Immature natural killer cell (primary cell): ENCODE measurements around the gene ANXA3. TPM values are rescaled to one million over a fixed set of nuclear protein-coding genes. Genes with fewer than 3 reads are reported as not detected.
"Not testable (repeated sequence)": the region's sequence is repeated elsewhere in the genome, so short reads cannot be mapped to it uniquely, and the experiment has no call there.

Experiments used
- DNase-seq, 3 donors: peaks; one replicate each; pipeline ENCODE4 v3.0.0; 2022; ENCODE audit warnings: mixed read lengths in 1 of 3
- H3K27ac Mint-ChIP-seq, 6 donors: one replicate each; pipeline ENCODE4 v1.8.0; 2020; ENCODE audit warnings: mixed read lengths in 6 of 6, mild to moderate bottlenecking in 5 of 6, inconsistent platforms in 4 of 6, moderate library complexity in 3 of 6
- H3K27me3 Mint-ChIP-seq, 3 donors: one replicate each; pipeline ENCODE4 v1.8.0; 2020 to 2021; ENCODE audit warnings: low read depth in 3 of 3, mild to moderate bottlenecking in 3 of 3, mixed read lengths in 3 of 3, moderate library complexity in 3 of 3, inconsistent platforms in 1 of 3
- H3K36me3 Mint-ChIP-seq, 3 donors: one replicate each; pipeline ENCODE4 v1.8.0; 2020; ENCODE audit warnings: mixed read lengths in 3 of 3, inconsistent platforms in 2 of 3, mild to moderate bottlenecking in 2 of 3
- H3K4me1 Mint-ChIP-seq, 2 donors: one replicate each; pipeline ENCODE4 v1.8.0; 2020; ENCODE audit warnings: inconsistent platforms in 2 of 2, mild to moderate bottlenecking in 2 of 2, mixed read lengths in 2 of 2, moderate library complexity in 1 of 2
- H3K4me3 Mint-ChIP-seq, 5 donors: one replicate each; pipeline ENCODE4 v1.8.0; 2020; ENCODE audit warnings: mild to moderate bottlenecking in 5 of 5, mixed read lengths in 5 of 5, inconsistent platforms in 3 of 5, moderate library complexity in 3 of 5
- H3K9me3 Mint-ChIP-seq, 6 donors: one replicate each; pipeline ENCODE4 v1.8.0; 2020; ENCODE audit warnings: mild to moderate bottlenecking in 6 of 6, mixed read lengths in 6 of 6, inconsistent platforms in 4 of 6, moderate library complexity in 3 of 6
- polyA plus RNA-seq, 3 donors: library from polyadenylated mRNA; unstranded; fragments of 300-500 nt; fragmentation: Illumina TruSeq; gene quantifications; one replicate each; pipeline ENCODE4 v1.2.3, GENCODE V29; 2021

Gene ANXA3
- polyA plus RNA-seq, 3 donors from 2014 or later: not detected

DNA sequence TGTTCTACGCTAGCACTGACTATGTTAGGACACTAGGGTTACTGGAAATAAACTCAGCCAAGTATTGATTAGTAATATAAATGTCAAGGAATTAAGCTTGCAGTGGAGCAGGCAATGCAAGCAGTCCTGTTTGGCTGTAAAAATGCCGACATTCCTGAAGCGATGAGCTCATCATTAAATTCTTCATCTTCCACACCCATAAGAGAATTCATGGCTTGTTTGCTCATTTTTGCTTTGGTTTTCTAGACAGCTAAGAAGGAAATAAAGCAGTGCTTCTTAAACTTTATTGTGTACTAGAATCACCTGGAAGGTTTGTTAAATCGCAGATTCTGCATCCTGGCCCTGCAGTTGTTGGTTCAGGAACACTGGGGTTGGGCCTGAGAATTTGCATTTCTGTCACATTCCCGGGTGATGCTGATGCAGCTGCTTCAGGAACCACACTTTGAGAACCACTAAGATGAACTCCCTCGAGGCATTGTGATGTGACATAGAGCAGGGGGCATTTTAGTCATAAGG is 17.8 kb downstream of the ANXA3 start:
- H3K9me3 Mint-ChIP-seq: no peaks in the 10 kb centered on the region
- no peak overlapping the region for H3K27ac Mint-ChIP-seq
- no peak overlapping the region for H3K4me3 Mint-ChIP-seq
- H3K36me3 Mint-ChIP-seq: no peaks in the 10 kb centered on the region
- no peaks in the 10 kb centered on the region for H3K4me1 Mint-ChIP-seq
- DNase-seq: no peak
- peaks cover 0 to 5% (median 2%) of the 10 kb centered on the region in 3 donors for H3K27me3 Mint-ChIP-seq

DNA sequence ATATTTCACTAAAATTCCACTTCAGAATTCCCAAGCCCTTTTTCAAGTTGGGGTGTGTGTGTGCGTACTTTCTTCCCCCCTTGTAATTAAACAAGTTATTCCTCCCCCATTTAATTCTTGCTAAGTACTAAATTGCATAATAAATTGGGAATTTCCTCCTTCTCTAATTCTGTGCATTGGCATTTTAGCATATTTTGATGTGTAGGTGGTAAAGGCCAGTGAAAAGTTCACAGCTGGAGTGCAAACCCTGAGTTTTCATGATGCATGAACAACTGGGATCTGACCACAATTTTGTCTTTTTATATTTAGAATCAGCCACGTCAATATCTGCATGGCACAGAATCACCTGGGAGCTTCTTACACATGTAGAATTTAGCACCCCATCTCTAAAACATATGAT is 18.5 kb downstream of the ANXA3 start:
- Mint-ChIP-seq H3K27ac (no peak overlapping the region), H3K4me1 (no peaks in the 10 kb centered on the region), H3K36me3 (no peaks in the 10 kb centered on the region), H3K27me3 (peaks cover 0 to 3% (median 2%) of the 10 kb centered on the region in 3 donors), H3K4me3 (no peak overlapping the region), H3K9me3 (peaks cover 0 to 2% (median 0%) of the 10 kb centered on the region in 6 donors)
- DNase-seq: no peak

DNA sequence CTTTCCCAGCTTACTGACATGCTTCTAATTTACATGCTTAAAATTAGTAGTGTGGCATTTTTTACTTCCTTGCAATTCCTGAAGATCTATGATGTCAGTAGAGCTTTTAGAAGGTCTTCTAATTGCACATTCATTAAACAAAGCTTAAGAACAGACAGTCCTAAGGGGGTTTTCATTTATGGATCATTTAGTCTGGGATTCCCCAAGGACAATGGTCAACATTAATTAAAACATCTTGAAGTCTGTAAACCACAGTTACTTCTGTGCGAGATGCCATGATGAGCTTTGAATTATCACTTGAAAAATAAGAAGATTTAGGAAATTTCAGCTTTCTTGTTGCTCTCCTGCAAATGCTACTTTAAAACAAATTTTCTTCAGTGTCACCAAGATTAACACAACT is 20.2 kb downstream of the ANXA3 start:
- H3K4me3 Mint-ChIP-seq: no peak overlapping the region
- no peak overlapping the region for H3K27ac Mint-ChIP-seq
- no peaks in the 10 kb centered on the region for H3K4me1 Mint-ChIP-seq
- H3K27me3 Mint-ChIP-seq: peaks cover 0 to 3% (median 0%) of the 10 kb centered on the region in 3 donors
- peaks cover 0 to 6% (median 0%) of the 10 kb centered on the region in 6 donors for H3K9me3 Mint-ChIP-seq
- no peaks in the 10 kb centered on the region for H3K36me3 Mint-ChIP-seq
- DNase-seq: no peak

GRCh38 chr4:78578674-78579425 is 27.3 kb downstream of the ANXA3 start:
- Mint-ChIP-seq H3K4me1 (no peaks in the 10 kb centered on the region), H3K27me3 (peaks cover 0 to 10% (median 1%) of the 10 kb centered on the region in 3 donors), H3K9me3 (peaks cover 0 to 6% (median 0%) of the 10 kb centered on the region in 6 donors), H3K4me3 (no peak overlapping the region), H3K27ac (no peak overlapping the region), H3K36me3 (no peaks in the 10 kb centered on the region)
- no peak for DNase-seq

GRCh38 chr4:78581618-78582017 is 30.0 kb downstream of the ANXA3 start:
- H3K4me1 Mint-ChIP-seq: no peaks in the 10 kb centered on the region

DNA sequence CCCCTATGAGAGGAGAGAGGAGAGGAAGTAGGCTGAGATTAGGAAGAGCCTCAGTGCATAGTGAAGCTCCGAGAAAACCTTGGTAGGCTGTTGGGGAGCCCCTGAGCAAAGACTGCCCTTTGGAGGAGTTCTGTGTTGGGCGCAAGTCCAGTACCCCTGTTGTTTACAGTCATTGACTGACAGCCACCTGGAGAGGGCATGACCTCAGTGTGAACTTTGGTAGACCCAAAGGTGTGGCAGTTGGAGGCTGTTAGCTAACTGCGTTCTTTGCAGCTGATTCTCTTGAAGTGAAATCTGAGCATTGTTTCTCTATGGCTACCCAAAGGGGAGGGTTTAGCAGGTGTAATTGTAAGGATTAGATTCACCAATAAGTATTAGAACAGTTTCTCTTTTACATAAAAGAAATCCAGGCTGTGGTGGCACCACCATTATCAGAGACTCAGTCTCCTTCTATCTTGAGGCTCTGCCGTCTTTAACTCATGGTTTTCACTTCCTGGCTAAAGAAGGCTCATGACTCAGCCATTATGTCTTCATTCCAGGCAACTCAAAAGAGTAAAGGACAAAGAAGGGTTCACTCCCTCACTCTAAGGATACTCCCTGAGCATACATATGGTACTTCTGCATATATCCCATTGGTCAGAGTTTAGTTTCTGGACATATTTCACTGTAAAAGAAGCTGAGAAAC is 33.4 kb downstream of the ANXA3 start:
- H3K4me1 Mint-ChIP-seq: no peaks in the 10 kb centered on the region
- H3K27me3 Mint-ChIP-seq: peaks cover 0 to 9% (median 2%) of the 10 kb centered on the region in 3 donors
- no peaks in the 10 kb centered on the region for H3K9me3 Mint-ChIP-seq
- H3K27ac Mint-ChIP-seq: no peak overlapping the region
- no peak for DNase-seq
- H3K4me3 Mint-ChIP-seq: no peak overlapping the region
- no peaks in the 10 kb centered on the region for H3K36me3 Mint-ChIP-seq

More at GRCh38 chr4:78581618-78582017, 30.0 kb downstream of the ANXA3 start:
- DNase-seq: no peak
- no peak overlapping the region for H3K4me3 Mint-ChIP-seq
- peaks cover 0 to 11% (median 3%) of the 10 kb centered on the region in 3 donors for H3K27me3 Mint-ChIP-seq
- no peaks in the 10 kb centered on the region for H3K9me3 Mint-ChIP-seq
- no peaks in the 10 kb centered on the region for H3K36me3 Mint-ChIP-seq
- H3K27ac Mint-ChIP-seq: no peak overlapping the region

GRCh38 chr4:78585633-78586032 is 34.1 kb downstream of the ANXA3 start:
- no peaks in the 10 kb centered on the region for H3K9me3 Mint-ChIP-seq
- H3K4me3 Mint-ChIP-seq: no peak overlapping the region
- H3K4me1 Mint-ChIP-seq: no peaks in the 10 kb centered on the region
- no peak overlapping the region for H3K27ac Mint-ChIP-seq
- H3K27me3 Mint-ChIP-seq: peaks cover 0 to 6% (median 2%) of the 10 kb centered on the region in 3 donors
- H3K36me3 Mint-ChIP-seq: no peaks in the 10 kb centered on the region
- DNase-seq: no peak

DNA sequence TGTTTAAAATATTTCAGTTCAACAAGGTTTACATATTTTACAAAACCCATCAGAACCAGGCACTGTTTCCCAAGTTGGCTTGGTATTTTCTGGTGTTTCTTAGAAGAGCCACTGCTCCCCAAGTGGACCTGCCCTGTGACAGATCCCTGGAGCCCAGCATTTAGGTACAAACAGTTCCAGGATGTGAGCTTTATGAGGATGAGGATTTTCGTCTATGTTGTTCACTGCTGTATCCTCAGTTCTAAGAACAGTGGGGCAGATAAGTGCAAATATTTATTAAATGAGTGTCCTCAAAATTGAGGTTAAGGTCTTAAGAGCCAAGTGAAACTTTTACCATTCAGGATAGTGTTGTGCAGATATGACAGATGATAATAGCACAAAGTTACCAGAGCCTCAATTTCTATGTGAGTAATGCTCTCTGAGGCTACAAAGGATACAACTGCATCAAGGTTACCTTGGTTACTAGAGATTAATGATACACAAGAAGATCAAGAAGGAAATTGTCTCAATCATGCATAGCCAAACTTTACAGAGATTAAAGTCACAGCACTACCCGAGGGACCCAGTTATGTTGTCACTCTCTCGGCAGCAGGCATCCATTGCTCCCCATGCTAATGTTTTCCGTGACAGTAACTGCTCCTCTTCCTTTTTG is 37.5 kb downstream of the ANXA3 start:
- peaks cover 0 to 2% (median 0%) of the 10 kb centered on the region in 3 donors for H3K27me3 Mint-ChIP-seq
- no peaks in the 10 kb centered on the region for H3K4me1 Mint-ChIP-seq
- no peaks in the 10 kb centered on the region for H3K9me3 Mint-ChIP-seq
- no peaks in the 10 kb centered on the region for H3K36me3 Mint-ChIP-seq
- no peak overlapping the region for H3K4me3 Mint-ChIP-seq
- DNase-seq: no peak
- no peak overlapping the region for H3K27ac Mint-ChIP-seq

- no peak for DNase-seq
- H3K4me3 Mint-ChIP-seq: no peak overlapping the region
- H3K4me1 Mint-ChIP-seq: no peaks in the 10 kb centered on the region
- H3K27ac Mint-ChIP-seq: no peak overlapping the region
- no peaks in the 10 kb centered on the region for H3K9me3 Mint-ChIP-seq
- H3K36me3 Mint-ChIP-seq: no peaks in the 10 kb centered on the region
- H3K27me3 Mint-ChIP-seq: no peaks in the 10 kb centered on the region
Observed at GRCh38 chr4:78591404-78591803, 39.8 kb downstream of the ANXA3 start.

- Mint-ChIP-seq H3K9me3 (no peaks in the 10 kb centered on the region), H3K4me1 (no peaks in the 10 kb centered on the region), H3K4me3 (no peak overlapping the region), H3K27ac (no peak overlapping the region), H3K36me3 (no peaks in the 10 kb centered on the region), H3K27me3 (no peaks in the 10 kb centered on the region)
- DNase-seq: no peak
Observed at GRCh38 chr4:78592088-78592783, 40.7 kb downstream of the ANXA3 start.

DNA sequence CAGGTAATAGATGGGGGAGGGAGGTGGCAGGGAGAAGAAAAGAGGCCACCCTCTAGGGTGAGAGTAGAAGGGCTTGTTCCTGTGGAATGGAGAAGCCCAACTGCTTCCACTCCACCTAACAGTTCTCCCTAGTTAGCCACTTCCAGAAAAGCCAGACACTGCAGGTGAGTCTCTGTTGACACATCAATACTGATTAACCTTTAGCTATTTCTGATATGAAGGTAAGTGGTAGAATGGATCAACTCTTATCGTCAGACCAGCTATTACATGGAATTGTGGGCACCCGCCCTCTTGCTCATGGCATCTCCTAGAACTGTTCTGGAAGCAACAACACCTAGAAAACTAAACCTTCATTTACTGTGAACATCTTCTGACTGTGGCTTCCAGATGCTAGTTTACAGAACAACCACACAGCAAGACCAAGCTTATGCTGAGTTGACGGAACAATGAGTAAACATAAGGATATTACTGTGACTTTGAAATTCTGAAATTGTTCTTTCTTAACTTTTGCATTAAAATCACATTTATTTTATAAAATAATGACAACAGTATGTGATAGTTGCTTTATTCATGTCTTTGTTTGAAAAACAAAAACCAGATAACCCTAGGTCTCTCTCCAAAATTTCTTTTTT is 44.7 kb downstream of the ANXA3 start:
- Mint-ChIP-seq H3K4me3 (no peak overlapping the region), H3K36me3 (no peaks in the 10 kb centered on the region), H3K9me3 (no peaks in the 10 kb centered on the region), H3K4me1 (no peaks in the 10 kb centered on the region), H3K27me3 (peaks cover 4% of the 10 kb centered on the region in 3 donors), H3K27ac (no peak overlapping the region)
- DNase-seq: no peak

GRCh38 chr4:78598431-78598830 is 46.9 kb downstream of the ANXA3 start:
- H3K36me3 Mint-ChIP-seq, H3K27ac Mint-ChIP-seq, H3K4me1 Mint-ChIP-seq, H3K4me3 Mint-ChIP-seq, DNase-seq, H3K9me3 Mint-ChIP-seq, H3K27me3 Mint-ChIP-seq: not testable (repeated sequence)

DNA sequence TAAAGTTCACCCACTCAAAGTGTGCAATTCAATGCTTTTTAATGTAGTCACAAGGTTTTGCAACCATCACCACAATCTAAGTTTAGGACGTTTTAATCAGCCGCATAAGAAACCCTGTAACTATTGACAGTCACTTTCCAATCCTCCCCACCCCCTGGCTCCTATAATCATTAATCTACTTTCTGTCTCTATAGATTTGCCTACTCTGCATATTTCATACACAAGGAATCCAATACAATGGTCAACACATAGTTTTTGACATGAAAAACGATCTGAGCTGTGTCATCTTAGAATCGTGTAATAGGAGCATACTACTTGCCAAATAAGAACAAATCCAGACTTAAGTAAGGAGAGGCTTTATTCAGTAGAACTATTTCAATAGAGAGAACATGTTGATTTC is 47.6 kb downstream of the ANXA3 start:
- no peak for DNase-seq
- Mint-ChIP-seq H3K27ac (no peak overlapping the region), H3K27me3 (peaks cover 4 to 13% (median 5%) of the 10 kb centered on the region in 3 donors), H3K4me1 (no peaks in the 10 kb centered on the region), H3K36me3 (no peaks in the 10 kb centered on the region), H3K4me3 (no peak overlapping the region), H3K9me3 (no peaks in the 10 kb centered on the region)
